ENCODE measurements around the gene CYP1A2.
"Not testable (repeated sequence)": the region's sequence is repeated elsewhere in the genome, so short reads cannot be mapped to it uniquely, and the experiment has no call there.

Gene CYP1A2

GRCh38 chr15:74738239-74738638 lies 10.4 kb upstream of the CYP1A2 start:
- DNase-seq, result not testable (repeated sequence)

DNA sequence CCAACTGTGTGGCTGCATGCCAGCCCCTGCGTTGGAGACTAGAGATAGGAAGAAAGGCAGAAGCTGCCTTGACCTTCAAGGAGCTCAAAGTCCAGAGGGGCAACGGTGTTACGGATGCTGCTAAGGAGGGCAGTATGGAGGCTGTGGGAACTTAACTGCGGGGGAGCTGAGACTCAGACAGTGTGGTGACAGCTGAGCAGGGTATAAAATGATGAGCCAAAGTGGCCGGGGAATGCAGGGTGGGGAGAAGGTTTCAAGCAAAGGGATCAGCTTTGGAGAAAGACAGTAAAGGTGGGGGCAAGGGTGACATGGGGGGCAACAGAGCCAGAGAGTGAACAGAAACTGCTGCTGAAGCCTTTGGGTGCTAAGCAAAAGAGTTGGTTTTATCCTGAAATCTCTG lies 6.2 kb upstream of the CYP1A2 start:
- no peak for DNase-seq

DNA sequence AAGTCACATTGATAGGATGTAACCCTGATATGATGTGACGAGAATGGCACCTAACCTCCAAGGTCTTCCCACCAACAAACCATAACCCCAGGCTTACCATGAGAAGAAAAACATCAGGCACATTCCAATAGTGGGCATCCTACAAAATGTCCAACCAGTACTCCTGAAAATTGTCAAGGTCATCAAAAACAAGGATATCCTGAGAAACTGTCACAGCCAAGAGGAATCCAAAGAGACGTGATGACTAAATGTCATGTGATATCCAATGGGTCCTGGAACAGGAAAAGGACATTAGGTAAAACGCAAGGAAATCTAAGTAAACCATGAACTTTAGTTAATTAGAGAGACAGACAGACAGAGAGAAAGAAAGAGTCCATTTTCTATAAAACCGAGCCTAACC lies 2.3 kb upstream of the CYP1A2 start:
- DNase-seq, result no peak

DNA sequence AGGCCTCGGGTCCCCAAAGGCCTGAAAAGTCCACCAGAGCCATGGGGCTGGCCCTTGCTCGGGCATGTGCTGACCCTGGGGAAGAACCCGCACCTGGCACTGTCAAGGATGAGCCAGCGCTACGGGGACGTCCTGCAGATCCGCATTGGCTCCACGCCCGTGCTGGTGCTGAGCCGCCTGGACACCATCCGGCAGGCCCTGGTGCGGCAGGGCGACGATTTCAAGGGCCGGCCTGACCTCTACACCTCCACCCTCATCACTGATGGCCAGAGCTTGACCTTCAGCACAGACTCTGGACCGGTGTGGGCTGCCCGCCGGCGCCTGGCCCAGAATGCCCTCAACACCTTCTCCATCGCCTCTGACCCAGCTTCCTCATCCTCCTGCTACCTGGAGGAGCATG lies 1.2 kb downstream of the CYP1A2 start:
- DNase-seq, result no peak

- peak; percentile 14 to 62 for DNase-seq
Measured at GRCh38 chr15:74750751-74751150, 2.1 kb downstream of the CYP1A2 start.

DNA sequence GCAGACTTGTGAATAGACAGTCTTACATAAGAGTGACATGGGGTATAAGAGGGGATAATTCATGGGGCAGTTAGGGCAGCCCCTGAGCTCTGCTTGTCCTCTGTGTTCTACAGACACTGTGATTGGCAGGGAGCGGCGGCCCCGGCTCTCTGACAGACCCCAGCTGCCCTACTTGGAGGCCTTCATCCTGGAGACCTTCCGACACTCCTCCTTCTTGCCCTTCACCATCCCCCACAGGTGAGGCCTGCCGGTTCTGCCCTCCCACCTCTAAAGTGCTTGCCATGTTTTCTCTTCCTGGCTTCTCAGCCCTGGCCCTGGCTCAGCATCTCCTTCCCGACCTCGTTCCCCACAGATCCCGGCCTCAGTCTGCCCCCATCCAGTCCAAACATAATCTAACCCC lies 3.4 kb downstream of the CYP1A2 start:
- DNase-seq, result no peak

DNA sequence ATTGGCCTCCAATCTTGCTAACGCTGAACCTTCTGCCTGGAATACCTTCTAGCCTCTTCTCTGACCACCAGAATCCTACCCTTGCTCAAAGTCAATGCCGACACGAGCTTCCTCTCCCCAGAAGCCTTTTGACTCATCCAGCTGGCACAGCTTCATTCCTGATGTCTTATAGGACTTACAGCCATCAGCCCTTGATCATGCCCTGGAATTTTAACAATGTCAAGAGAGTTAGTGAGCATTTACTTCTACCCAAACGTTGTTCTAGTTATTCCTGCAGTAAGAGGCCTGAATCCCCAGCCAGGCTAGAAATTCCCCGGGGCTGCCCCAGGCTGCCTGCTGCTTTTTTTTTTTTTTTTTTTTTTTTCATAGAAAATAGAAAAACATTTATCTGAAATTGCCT lies 3.9 kb downstream of the CYP1A2 start:
- DNase-seq, result no peak

- DNase-seq, result no peak
Measured at GRCh38 chr15:74754593-74755215, 6.1 kb downstream of the CYP1A2 start.

DNA sequence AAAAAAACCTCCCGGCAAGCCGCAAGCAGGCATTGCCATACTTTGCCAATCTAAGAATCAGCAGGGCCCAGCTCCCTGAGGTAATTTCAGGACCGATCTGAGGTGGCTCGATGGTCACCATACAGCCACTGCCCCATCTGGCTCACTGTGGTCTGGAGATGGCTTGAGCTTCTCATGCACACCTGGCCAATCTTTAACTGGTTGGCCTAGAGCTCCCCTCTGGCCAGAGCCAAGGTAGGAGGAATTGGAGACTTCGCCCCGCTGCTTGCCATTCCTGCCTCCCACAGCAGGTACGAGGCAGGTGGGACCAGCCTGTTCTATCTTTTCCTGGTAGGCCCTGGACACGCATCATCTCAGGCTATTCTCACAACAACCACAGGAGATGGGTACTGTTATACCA lies 10.1 kb downstream of the CYP1A2 start:
- DNase-seq, result no peak

GRCh38 chr15:74762791-74763150 lies 14.1 kb downstream of the CYP1A2 start:
- no peak for DNase-seq

GRCh38 chr15:74763416-74763815 lies 14.8 kb downstream of the CYP1A2 start:
- DNase-seq, result no peak

- no peak for DNase-seq
Measured at GRCh38 chr15:74767167-74768098, 18.8 kb downstream of the CYP1A2 start.

DNA sequence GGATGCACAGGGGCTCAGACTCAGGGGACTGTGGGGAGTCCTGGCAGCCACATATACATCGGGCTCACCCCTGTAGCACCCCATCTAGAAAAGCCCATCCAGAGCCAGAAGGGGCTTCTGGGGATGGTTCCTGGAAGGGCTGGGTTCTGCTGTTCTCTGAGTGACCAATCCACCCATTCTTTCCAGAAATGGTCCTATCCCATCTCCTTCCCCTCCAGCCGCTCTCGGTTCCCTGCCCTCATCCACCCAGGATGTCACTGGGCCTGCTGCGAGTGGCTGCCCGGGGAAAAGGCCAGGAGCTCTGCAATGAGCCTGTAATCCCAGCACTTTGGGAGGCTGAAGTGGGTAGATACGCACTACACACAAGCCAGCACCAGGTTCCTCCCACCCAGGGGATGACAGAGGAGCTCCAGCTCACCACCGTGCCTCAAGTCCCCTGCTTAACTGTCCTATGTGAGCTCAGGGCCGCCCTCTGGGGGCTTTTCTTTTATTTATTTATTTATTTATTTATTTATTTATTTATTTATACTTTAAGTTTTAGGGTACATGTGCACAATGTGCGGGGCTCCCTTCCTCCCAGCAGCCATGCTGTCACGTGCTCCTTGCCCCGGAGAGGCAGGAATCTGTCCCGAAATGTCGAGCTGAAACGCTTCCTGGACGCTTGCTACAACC lies 19.6 kb downstream of the CYP1A2 start:
- peak; percentile 19 to 55 for DNase-seq

- DNase-seq, result peak; percentile 62 to 67
Measured at GRCh38 chr15:74768771-74769342, 20.2 kb downstream of the CYP1A2 start.

- no peak for DNase-seq
Measured at GRCh38 chr15:74769463-74770025, 20.9 kb downstream of the CYP1A2 start.

GRCh38 chr15:74770211-74770903 lies 21.7 kb downstream of the CYP1A2 start:
- DNase-seq, result no peak

DNA sequence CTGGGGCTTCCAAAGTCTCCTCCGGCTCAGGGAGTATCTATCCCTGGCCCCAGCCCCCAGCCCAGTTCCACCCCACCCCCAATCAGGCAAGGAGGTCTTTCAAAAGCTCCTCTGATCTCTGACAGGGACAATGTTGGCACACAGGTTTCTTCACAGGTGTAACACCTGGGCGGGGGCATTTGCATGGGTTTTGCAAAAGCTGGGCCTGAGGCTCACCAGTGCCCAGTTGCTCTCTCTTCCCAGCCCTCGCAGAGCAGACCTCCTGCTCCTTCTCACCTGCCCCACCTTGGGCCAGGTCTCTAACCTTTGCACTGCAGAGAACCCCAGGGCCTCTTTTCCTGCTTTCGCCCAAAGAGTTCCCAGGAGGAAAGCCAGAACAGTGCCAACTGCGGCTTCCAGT lies 24.7 kb downstream of the CYP1A2 start:
- DNase-seq, result no peak

DNA sequence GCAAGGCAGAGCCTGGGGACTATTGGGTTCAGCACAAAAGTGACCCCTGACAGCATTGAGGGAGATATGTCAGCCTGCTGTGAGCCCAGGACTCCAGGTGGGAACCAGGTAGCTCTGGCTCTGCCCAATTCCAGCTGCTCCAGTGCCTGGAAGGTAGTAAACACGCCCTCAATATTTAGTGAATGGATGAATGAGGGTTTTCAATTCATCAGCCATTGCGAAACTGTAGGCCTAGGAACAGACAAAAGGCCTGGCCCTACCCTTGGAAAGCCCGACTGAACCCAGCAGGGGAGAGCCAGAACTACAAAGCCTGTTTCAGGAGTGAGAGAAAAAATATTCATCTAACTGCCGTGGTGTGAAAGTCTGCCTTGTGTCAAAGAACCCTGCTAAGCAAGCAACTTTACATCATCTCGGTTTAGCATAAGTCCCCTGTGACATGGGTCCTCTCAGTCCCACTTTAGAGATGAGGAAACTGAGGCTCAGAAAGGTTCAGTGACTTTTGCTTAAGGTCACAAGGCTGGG lies 25.1 kb downstream of the CYP1A2 start:
- DNase-seq, result no peak

DNA sequence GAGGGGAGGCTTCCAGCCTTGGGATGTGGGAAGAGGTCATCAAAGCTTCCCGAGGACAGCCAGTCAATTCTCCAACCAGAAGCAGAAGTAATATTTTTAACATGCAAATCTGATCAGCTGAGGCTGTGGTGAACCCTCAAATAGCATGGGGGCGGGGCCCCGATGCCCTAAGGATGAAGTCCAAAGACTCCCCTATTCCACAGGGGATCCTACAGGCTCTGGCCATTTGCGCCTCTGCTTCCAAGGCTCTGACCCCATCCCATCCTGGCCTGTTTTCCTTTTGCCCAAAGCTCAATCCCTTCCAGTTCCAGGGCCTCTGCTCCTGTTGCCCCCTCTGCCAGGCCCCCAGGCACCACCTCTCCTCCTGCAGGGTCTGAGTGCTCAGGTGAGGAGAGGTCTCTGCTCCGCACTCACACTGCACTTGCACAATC lies 26.5 kb downstream of the CYP1A2 start:
- DNase-seq, result no peak

DNA sequence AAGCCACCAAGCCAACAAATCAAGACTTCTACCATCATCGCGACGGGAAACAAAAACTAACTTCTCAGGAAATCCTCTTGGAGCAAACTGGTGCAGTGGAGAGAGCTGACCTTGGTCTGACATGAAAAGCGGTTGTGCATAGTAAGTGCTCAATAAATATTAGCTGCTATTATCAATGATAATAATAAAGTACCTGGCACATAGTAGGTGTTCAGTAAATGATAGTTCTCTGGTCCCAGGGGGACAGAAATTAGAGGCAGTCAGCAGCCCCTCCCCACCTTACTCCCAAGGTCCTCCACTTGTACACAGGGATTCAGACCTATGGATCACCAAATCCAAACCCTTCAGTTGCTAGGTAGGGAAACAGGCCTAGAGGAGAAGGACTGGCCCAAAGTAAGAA lies 27.2 kb downstream of the CYP1A2 start:
- no peak for DNase-seq

DNA sequence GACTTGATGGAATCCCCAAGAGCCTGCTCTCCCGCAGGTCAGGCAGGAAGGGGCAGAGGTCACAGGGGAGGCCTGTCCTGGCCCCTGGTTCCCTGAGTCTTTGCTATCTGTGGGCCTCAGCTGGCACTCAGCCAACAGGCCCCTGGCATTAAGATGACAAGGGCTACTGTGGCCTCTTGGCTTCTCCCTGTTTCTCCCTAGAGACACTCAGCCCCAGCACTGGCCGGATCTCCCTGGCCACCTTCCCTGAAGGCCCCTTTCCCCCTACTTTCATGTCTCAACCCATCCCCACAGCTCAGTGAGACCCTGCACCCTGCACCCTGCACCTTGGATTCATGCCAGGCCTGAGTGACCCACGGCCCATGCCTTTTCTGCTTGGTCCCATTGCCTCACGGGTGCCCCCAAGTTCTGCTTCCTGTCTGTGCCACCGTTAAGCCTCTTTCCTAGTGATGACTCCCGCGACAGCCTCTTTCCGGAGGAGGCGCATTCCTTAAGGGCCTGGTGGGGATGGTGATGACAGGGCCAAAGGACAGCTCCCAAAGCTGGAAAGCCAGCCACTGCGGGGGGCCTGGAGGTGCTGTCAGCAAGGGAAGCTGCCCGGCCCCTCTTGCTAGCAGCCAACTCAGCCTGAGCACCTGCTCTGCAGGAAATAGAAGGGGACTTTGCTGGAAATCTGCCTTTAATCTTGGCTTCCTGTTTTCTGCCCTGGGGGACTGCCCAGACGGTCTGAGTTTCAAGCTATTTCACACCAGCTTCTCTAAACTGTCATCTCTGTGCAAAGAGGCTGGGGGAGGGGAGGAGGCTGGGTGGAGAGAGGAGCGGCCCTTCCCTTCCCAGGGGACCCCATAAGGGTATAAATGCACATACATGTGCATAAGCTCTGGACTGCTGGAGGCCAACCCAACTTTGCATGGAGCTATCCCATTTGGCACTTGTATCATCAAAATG lies 28.4 kb downstream of the CYP1A2 start:
- DNase-seq, result no peak
